Astrocyte of the spinal cord (primary cell): ENCODE data around the gene TOP2B.
A peak's percentile ranks its signal among the peaks of the same experiment; 100 is the strongest.

Experiments
- DNase-seq: peaks from one replicate; pipeline ENCODE4 v3.0.0; 2011; ENCODE audit warnings: low read depth, low spot score
- H3K4me3 ChIP-seq: 2 replicates; pipeline ENCODE4 v1.5.1; 2011; ENCODE audit warnings: low read depth, mild to moderate bottlenecking, low read length, moderate library complexity
- CTCF ChIP-seq: IDR thresholded peaks from 2 replicates; pipeline ENCODE4 v1.5.1; 2012; ENCODE audit warnings: low read depth, mild to moderate bottlenecking, low read length, inconsistent platforms
- in situ Hi-C: cut with HindIII; loops from 2 replicates; pipeline ENCODE4 v1.10.0; 2017; ENCODE audit warnings: low sequenced_read_pairs

Gene TOP2B

DNA sequence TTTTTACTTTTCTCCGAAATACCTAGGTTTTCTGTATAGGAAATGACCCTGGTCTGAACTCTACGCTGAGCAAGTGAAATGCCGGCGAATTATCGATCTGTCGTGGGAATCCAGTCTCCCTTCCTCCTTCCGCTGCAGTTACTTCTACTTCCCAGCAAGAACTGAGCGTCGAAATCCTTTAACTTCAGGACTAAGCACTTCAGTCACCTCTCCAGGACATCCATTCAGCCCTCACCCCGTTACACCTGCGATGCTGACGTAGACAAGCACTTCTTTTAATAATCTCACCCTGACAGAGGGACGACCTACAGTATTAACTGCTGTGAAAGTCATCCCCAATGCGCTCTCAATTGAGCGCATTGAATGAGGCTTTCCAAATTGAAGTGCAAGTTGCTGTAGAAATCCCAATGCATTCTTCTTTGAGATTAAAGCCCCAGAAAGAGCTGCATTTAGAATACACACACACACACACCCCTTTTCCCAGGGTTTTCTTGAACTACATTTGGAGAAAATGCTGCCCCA is 1.3 kb downstream of the TOP2B start:
- peak; percentile 44 for DNase-seq
- no peak for TF ChIP-seq CTCF
- in situ Hi-C loops: no loop called here
- peak overlapping the region; percentile 86 for H3K4me3 ChIP-seq

DNA sequence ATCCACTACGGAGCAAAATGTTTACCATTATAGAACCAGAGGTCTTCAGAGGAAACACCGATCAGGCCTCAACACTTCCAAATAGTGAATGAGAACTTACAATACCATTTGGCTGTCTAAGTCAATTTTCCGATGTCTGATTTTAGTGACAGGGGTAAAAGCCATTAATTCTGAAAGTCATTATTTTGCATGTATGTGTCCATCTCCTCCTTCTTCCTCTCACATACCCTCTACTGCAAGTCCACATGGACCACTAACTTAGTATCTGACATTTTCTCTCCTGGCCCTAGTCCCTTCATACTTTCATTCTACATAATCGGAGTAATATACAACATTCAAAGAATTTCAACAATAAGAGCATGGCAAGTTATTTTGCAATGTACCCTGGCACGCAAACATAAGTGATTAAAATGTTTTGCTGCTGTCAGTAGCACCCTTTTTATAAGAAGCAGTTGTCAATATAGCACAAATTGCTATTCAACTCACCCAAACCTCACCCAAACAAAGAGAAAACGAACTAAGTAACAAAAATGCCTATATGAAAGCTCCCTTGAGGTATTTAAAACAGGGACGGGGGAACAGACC is 1.9 kb downstream of the TOP2B start:
- peak overlapping the region; percentile 86 for H3K4me3 ChIP-seq
- no peak for DNase-seq
- no peak for TF ChIP-seq CTCF
- in situ Hi-C loops: no loop called here

GRCh38 chr3:25661694-25662437 is 2.8 kb downstream of the TOP2B start:
- no peak for DNase-seq
- H3K4me3 ChIP-seq: no peak overlapping the region
- in situ Hi-C loops: no loop called here
- no peak for TF ChIP-seq CTCF

DNA sequence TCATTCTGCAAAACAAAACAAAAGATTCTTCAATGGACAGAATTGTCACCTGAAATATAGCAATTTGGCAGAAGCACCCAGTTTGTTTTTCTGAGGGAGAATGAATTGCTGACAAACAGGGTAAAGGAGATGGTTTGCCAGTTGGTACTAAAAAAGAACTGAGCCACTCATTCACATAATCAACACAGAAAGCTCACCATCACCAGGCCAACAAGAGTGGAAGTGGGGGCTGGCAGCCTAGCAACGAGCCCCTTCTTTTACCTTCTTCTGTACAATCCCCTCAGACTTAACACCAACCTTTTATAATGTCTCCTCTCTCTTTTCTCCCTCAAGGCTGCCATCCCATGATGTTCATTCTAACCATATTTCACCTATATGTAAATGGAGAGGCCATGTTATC is 5.9 kb downstream of the TOP2B start:
- in situ Hi-C loops: no loop called here
- TF ChIP-seq CTCF: no peak
- no peak overlapping the region for H3K4me3 ChIP-seq
- no peak for DNase-seq

DNA sequence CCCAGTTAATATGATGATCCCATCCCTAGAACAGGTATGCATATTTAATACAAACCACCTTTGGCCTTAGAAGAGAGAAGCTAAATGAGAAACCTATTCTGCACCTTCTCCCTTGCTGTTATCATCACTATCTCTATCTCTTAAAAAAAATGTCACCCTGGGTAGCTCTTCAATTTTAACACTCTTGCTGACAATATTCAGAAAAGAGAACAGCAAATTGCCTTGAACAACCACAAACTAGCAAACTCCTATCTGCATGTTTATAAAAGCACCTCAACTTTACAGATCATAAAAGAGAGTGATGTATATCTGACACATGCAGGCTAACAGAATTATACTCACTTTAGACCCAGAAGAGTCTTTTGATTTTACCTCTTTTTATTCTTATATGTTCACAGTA is 7.4 kb downstream of the TOP2B start:
- in situ Hi-C loops: no loop called here
- no peak for DNase-seq
- no peak overlapping the region for H3K4me3 ChIP-seq
- no peak for TF ChIP-seq CTCF

- DNase-seq: no peak
- in situ Hi-C loops: no loop called here
- no peak for TF ChIP-seq CTCF
- no peak overlapping the region for H3K4me3 ChIP-seq
Measured at GRCh38 chr3:25655659-25656058, 9.0 kb downstream of the TOP2B start.
